Muscle of leg (tissue), 11 donors: ENCODE results near the gene GRIA1. TPM values are rescaled to one million over a fixed set of nuclear protein-coding genes. Genes with fewer than 3 reads are reported as not detected.
A peak's percentile ranks its signal among the peaks of the same experiment; 100 is the strongest.

Experiments used
- DNase-seq: peaks from one replicate; pipeline ENCODE4 v3.0.0; 2013
- H3K27ac ChIP-seq: one replicate; pipeline ENCODE4 v1.5.1; 2013; ENCODE audit warnings: mild to moderate bottlenecking, low read length, control low read depth
- H3K27me3 ChIP-seq: one replicate; pipeline ENCODE4 v1.6.1; 2013; ENCODE audit warnings: low read length; ENCODE audit not compliant: control insufficient read depth, insufficient read depth
- H3K36me3 ChIP-seq: one replicate; pipeline ENCODE4 v1.6.1; 2013; ENCODE audit warnings: low read length; ENCODE audit not compliant: control insufficient read depth, insufficient read depth
- H3K4me1 ChIP-seq: one replicate; pipeline ENCODE4 v1.6.1; 2013; ENCODE audit warnings: low read length; ENCODE audit not compliant: control insufficient read depth, insufficient read depth
- H3K4me3 ChIP-seq: one replicate; pipeline ENCODE4 v1.5.1; 2013; ENCODE audit warnings: low read length, control low read depth
- H3K9me3 ChIP-seq: replicated peaks from 2 replicates; pipeline ENCODE4 v1.6.1; 2013; ENCODE audit warnings: low read depth, low read length; ENCODE audit not compliant: control insufficient read depth
- WGBS: methylation state at CpG from one replicate; pipeline ENCODE4 v1.1.5; 2013; ENCODE audit warnings: missing lambda C conversion rate; ENCODE audit not compliant: insufficient coverage; 5-methylcytosine and 5-hydroxymethylcytosine counted together
- polyA plus RNA-seq, 8 donors: library from polyadenylated mRNA; unstranded; fragments of 120-200 nt; gene quantifications; one replicate each; pipeline versions ENCODE4 v1.2.1 to v1.2.3, GENCODE V29; 2013; ENCODE audit warnings: inconsistent platforms in 1 of 8, low replicate concordance in 1 of 8; ENCODE audit not compliant: insufficient read length in 8 of 8, insufficient read depth in 1 of 8
- total RNA-seq: library from RNA; stranded (reverse); fragments of 120-200 nt; gene quantifications from one replicate; pipeline ENCODE4 v1.2.4, GENCODE V29; 2013

GRIA1 gene
- total and polyA plus RNA-seq, 9 donors, result 0.37 to 1.1 (median 0.84) TPM

DNA sequence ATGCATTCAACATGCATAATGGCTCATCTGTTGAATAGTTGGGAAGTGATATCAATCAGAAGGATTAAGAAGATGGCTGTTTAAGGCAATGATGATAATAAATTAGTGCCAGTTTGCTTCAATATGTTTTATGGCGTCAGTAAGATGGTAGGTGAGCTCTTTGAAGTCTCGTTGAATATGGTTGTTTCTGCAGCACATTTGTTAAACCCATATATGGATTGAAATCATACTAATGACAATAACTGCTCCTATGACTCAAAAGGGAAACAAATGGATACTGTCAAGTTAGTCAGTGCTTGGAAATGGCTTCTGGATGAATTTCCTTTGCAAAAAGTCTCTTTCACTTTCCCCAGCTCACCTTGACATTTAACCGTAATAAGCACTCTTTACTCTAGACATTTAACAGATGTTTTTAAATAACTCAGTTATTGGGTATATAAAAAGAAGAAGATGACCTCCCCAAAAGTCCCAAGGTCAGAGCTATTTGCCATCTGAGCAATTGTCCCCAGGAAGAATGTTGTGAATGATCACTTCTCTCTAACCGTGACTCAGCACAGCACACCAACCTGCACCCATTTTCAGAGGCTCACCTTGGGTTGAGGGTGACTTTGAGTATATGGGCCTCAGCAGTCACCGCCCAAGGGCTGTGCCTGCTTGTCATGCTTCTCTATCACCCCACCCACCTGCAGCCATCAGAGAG is 133.4 kb downstream of the GRIA1 start:
- H3K27ac ChIP-seq, result no peak overlapping the region
- H3K4me1 ChIP-seq, result no peaks in the 10 kb centered on the region
- peak; percentile 4 for DNase-seq
- H3K9me3 ChIP-seq, result no peaks in the 10 kb centered on the region
- no peaks in the 10 kb centered on the region for H3K36me3 ChIP-seq
- WGBS, result no CpG with 5 or more reads among the region's 5 CpGs
- H3K4me3 ChIP-seq, result no peak overlapping the region
- no peaks in the 10 kb centered on the region for H3K27me3 ChIP-seq

DNA sequence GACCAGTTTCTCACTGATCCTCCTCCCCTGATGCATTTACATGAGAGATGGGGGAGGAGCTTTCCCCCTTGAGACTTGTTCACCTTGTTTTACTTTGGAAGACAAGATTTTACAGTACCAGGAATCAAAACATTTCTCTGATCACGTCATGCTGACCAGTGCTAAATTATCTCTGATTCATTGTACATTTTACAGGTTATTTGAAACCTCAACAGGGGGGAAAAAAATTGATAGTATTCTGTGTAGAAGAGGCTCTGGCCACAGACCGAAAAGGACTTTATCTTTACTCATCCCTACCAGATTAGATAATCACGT is 133.9 kb downstream of the GRIA1 start:
- no peak for DNase-seq
- H3K36me3 ChIP-seq, result no peaks in the 10 kb centered on the region
- H3K27ac ChIP-seq, result no peak overlapping the region
- no peaks in the 10 kb centered on the region for H3K9me3 ChIP-seq
- no peak overlapping the region for H3K4me3 ChIP-seq
- no CpG with 5 or more reads among the region's 3 CpGs for WGBS
- no peaks in the 10 kb centered on the region for H3K4me1 ChIP-seq
- H3K27me3 ChIP-seq, result no peaks in the 10 kb centered on the region

DNA sequence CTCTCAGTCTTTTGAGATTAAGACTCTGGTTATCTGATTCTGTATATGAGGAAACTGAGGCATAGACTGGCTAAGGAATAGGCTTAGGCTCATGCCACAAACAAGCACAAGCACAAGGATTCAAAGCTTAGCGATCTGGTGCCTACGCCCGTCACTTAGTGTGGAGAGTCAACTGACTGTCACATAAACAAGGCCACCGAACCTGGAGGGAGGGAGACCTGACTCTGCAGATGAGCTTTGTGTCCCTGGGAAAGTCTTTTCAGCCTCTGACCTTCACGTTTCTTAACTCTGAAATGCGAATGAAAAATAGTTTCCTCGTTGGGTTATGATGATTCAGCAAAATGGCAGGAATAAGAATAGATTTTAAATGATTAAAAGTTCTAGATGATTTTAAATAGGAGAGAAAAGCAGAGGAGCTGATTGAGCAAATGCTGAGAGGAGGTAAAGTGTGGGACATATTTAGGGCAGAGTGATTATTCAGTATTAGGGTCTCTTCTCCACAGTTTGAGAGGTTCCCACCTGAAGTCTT is 135.4 kb downstream of the GRIA1 start:
- no peak for DNase-seq
- WGBS, result 79% methylated on average over 7 of the region's 7 CpGs

DNA sequence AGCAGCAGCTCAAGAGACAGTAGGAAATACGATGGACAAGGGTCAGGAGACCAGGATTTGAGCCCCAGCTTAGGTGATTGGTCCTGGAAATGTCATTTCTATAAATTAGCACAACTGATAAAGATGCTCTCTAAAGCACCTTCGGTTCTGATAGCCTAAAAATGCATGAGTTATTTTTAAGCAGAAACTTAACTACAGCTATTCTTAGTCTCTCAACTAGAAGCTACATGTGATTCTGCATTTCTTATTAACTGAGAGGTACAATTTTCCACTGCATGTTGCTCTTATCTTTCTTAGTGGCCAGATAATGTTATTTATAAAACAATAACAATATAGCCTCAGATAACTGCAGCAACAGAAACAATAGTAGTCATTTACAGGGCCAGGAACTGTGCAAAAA is 136.4 kb downstream of the GRIA1 start:
- H3K4me3 ChIP-seq, result no peak overlapping the region
- no peaks in the 10 kb centered on the region for H3K4me1 ChIP-seq
- DNase-seq, result no peak
- H3K27me3 ChIP-seq, result no peaks in the 10 kb centered on the region
- H3K27ac ChIP-seq, result no peak overlapping the region
- no peaks in the 10 kb centered on the region for H3K36me3 ChIP-seq
- WGBS, result no CpG with 5 or more reads among the region's 2 CpGs
- no peaks in the 10 kb centered on the region for H3K9me3 ChIP-seq

More for the DNA sequence above, 135.4 kb downstream of the GRIA1 start:
- H3K9me3 ChIP-seq, result no peaks in the 10 kb centered on the region
- no peak overlapping the region for H3K4me3 ChIP-seq
- H3K27ac ChIP-seq, result no peak overlapping the region
- H3K36me3 ChIP-seq, result no peaks in the 10 kb centered on the region
- no peaks in the 10 kb centered on the region for H3K4me1 ChIP-seq
- no peaks in the 10 kb centered on the region for H3K27me3 ChIP-seq

DNA sequence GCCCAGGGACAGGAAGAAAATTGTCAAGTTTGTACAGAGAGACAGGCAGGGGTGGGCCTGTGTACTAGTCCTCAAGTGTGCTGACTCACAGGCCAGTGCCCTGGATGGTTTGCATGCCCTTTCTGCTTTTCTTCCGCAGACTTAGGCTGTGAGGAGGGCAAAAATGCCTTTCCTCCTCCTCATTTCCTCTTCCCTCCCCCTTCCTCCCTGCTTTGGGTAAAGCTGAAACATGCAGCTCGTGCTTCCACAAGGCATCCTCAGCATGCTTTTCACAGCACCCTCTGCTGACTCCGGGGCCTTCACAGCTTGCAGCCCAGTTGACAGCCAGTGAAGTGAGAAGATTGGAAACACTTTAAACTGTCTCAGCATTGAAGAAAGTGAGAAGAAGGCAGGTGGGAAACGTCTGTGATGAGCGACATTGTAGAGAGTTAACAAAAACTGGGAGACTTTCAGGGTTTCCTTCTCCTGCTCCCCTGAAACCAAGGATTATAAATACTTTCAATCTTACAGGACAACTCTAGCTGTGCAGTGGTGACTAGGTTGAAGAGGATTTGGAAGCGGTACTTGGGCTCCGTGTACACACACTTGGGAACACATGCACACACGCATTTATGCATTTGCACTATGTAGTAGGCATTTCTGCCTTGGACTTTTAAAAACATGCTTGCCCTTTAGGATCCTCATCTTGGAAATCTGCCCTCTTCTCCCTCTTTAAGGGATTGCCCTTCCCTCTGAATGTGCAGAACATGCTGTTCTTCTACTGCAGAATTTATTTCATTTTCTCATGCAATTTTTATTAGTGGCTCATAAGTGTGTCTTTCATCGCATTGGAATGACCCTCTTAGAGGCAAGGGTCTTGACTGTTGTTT is 138.8 kb downstream of the GRIA1 start:
- Histone ChIP-seq H3K4me3 (no peak overlapping the region), H3K27ac (no peak overlapping the region), H3K27me3 (no peaks in the 10 kb centered on the region), H3K4me1 (no peaks in the 10 kb centered on the region), H3K9me3 (no peaks in the 10 kb centered on the region), H3K36me3 (no peaks in the 10 kb centered on the region)
- DNase-seq, result peak; percentile 23
- WGBS, result 74% methylated on average over 3 of the region's 9 CpGs

DNA sequence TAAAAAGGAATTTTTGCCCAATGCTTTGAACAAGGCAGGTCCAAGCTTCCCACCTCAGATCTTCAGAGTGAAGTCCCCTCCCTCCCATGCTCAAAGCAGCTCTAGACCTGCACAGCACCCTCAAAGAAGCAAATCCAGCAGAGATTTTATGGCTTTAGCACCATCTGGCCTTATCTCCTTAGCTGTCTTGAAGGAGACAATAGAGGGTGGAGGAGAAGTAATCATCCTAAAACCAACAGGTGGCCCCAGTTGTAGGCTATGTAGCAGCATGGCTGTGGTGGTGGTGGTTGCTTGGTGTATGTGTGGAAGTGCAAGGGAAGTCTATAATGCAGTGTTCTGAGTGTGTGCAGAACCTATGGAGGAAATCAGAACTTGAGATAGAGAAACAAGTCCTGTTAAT is 140.1 kb downstream of the GRIA1 start:
- Histone ChIP-seq H3K9me3 (no peaks in the 10 kb centered on the region), H3K4me3 (no peak overlapping the region), H3K36me3 (no peaks in the 10 kb centered on the region), H3K27me3 (no peaks in the 10 kb centered on the region), H3K27ac (no peak overlapping the region), H3K4me1 (no peaks in the 10 kb centered on the region)
- no peak for DNase-seq

DNA sequence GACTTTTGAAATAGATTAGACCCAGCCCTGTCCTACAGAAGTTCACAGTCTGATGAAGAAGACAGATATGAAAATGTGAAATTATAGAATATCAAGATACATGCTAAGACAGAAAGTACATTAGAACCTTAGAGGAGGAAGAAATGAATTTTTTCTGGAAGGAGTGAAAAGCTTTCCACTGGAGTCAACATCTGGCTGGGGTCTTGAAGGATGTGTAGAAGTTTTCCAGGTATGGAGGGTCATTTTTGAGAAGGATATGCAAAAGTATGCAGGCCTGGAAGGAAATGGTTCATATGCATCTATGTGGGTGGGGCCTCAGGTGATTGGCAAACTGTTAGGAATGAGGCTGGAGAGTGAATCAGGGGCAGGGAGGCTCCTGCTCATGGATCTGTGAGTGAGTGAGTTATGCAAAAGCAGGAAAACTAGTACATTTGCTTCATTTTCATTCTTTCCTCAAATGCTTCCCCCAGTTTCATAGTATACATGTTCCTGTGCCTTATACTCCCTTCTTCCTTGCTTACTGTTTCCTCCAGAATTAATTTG is 142.3 kb downstream of the GRIA1 start:
- Histone ChIP-seq H3K9me3 (no peaks in the 10 kb centered on the region), H3K4me3 (no peak overlapping the region), H3K4me1 (no peaks in the 10 kb centered on the region), H3K27me3 (no peaks in the 10 kb centered on the region), H3K36me3 (no peaks in the 10 kb centered on the region), H3K27ac (no peak overlapping the region)
- no peak for DNase-seq

DNA sequence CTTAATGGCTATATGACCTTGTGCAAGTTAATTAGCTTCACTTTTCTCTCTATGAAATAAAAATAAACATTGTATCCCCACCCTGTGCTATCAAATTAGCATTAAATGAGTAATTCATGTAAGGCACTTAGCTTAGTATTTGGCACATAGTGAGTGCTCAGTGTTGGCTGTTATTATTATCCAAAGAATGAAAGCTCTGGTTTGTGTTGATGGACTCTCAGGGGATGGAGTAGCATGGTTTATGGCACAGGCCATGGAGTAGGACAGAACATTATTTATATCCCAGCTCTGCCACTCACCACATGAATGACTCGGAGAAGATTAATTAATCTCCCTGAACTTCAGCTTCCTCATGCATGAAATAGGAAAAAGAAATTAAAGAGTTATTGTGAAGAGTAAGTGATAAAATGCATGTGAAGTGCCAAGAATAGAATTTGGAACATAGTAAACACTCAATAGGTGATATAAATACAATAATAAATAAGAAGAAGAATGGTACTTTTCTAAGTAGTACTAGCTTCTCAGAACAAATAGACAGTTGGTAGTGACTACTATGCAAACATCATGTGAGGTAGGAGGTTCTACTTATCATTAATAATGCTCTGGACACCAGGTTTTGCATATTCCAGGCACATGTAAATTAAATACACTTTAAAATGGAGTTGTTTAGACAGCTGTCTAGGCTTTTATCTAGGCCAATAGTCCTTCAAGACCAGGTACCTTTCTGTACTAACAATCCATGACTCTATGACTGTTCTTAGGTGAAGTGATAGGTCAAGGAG is 146.4 kb downstream of the GRIA1 start:
- H3K36me3 ChIP-seq, result no peaks in the 10 kb centered on the region
- no CpG with 5 or more reads among the region's 1 CpG for WGBS
- DNase-seq, result no peak
- H3K27ac ChIP-seq, result no peak overlapping the region
- peaks cover 2% of the 10 kb centered on the region for H3K4me1 ChIP-seq
- H3K9me3 ChIP-seq, result no peaks in the 10 kb centered on the region
- H3K4me3 ChIP-seq, result no peak overlapping the region
- H3K27me3 ChIP-seq, result no peaks in the 10 kb centered on the region

DNA sequence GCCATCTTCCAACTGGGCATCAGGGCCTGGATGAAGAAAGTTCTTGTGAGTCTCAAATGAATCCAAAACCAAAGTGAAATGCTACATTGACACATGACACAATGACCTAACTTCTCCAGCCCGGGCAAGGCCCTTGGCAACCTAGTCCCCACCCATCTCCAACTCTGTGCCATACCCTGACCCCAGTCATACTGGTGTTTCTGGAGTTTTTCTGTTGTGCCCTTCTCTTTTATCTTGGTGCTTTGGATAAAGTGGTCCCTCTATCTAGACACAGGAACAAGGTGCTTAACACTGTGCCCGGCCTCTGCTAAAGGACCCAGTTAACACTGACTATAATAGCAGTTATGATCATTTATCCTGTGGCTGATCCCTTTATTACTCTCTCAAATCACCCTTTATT is 149.8 kb downstream of the GRIA1 start:
- Histone ChIP-seq H3K4me3 (no peak overlapping the region), H3K27ac (no peak overlapping the region), H3K9me3 (no peaks in the 10 kb centered on the region), H3K27me3 (no peaks in the 10 kb centered on the region), H3K4me1 (peaks cover 2% of the 10 kb centered on the region), H3K36me3 (no peaks in the 10 kb centered on the region)
- no CpG with 5 or more reads among the region's 2 CpGs for WGBS
- DNase-seq, result no peak

DNA sequence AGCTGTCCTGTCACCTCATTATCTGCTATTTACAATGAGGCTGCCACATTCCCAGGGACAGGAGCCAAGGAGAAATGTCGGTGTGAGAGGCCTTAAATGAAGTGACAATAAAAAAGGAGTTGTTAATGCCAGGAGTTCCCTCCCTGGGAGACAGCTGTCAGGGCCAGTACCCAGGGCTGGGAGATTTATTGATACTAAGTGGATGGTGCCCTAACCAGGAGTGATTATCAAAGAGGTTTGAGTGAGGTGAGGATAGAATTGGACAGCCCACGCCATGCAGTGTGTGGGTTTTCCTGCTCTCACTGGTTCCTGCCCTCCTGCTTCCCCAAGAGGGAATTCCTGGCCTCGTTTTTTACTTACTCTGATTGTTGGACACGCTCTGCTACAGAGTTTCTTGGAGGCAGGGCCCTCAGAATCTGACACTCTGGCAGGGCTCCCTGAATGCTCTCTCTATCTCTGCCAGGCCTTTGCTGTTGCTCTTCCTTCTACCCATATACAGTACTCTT is 150.8 kb downstream of the GRIA1 start:
- DNase-seq, result peak; percentile 44

More for the DNA sequence above, 150.8 kb downstream of the GRIA1 start:
- H3K36me3 ChIP-seq, result no peaks in the 10 kb centered on the region
- no peak overlapping the region for H3K4me3 ChIP-seq
- 16% methylated on average over 4 of the region's 4 CpGs for WGBS
- no peak overlapping the region for H3K27ac ChIP-seq
- no peaks in the 10 kb centered on the region for H3K27me3 ChIP-seq
- no peaks in the 10 kb centered on the region for H3K9me3 ChIP-seq
- H3K4me1 ChIP-seq, result peaks cover 2% of the 10 kb centered on the region
